ENCODE results near the gene PIPOX.

DNA sequence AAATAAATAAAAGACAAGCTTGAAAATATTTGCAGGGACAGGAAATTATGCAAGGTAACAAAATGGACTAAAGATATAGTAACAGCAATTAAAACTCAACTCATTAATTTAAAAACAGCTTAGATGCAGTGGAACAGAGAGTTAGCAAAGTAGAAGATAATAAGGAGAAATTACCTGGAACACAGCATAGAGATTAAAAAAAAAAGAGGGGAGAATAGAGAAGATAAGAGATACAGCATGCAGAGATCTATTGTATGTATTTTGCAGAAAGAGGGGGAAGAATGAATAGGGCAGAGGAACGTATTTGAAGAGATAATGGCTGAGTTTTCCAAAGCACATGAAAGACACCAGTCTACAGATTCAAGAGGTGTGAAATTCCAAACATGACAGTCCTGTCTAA, 8.4 kb upstream of the PIPOX start:
- no peak for TF ChIP-seq POLR2AphosphoS5 (IDR thresholded peaks at IDR 0.05; ENCODE audit: borderline replicate concordance, low read depth, low read length)
- TF ChIP-seq EZH2 (IDR thresholded peaks at IDR 0.05) = no peak
- TF ChIP-seq FOXP2 (optimal IDR thresholded peaks at IDR 0.05; ENCODE audit: control extremely low read depth, extremely low read length, insufficient read depth) = no peak

Measured in SK-N-MC (cell line).